Anterior cingulate cortex (tissue), 58 donors: ENCODE data around the gene RASA3.
A peak's percentile ranks its signal among the peaks of the same experiment; 100 is the strongest.
"Not testable (repeated sequence)": the region's sequence is repeated elsewhere in the genome, so short reads cannot be mapped to it uniquely, and the experiment has no call there.

ENCODE experiments used
- DNase-seq, 58 donors: peaks; one replicate each; lab custom pipeline; 2025; lab: John Stamatoyannopoulos, UW

The RASA3 gene

GRCh38 chr13:114132419-114133121 is at the start of gene RASA3:
RASA3 (minus strand) TSS chr13:114132623; CDS start chr13:114132489, 134 bp downstream.
- peak in 47 of 58 donors; percentile 33 to 80 (median 58) for DNase-seq

GRCh38 chr13:114179087-114179658 is 46.8 kb upstream of the RASA3 start, which contains the start of gene CFAP97D2:
CFAP97D2 (plus strand) TSS chr13:114179257; CDS start chr13:114179331, 74 bp downstream.
- peak in 4 of 58 donors; percentile 1 to 20 (median 4) for DNase-seq

GRCh38 chr13:114177245-114178010 is 45.0 kb upstream of the RASA3 start:
- no peak for DNase-seq

- not testable (repeated sequence) for DNase-seq
Observed at GRCh38 chr13:114176359-114176902, 44.0 kb upstream of the RASA3 start.

GRCh38 chr13:114174529-114174961 is 42.1 kb upstream of the RASA3 start:
- no peak for DNase-seq

- no peak for DNase-seq
Observed at GRCh38 chr13:114173745-114174144, 41.3 kb upstream of the RASA3 start.

GRCh38 chr13:114173272-114173671 is 40.8 kb upstream of the RASA3 start:
- DNase-seq, result no peak

- no peak for DNase-seq
Observed at GRCh38 chr13:114167885-114168284, 35.5 kb upstream of the RASA3 start.

GRCh38 chr13:114167426-114167825 is 35.0 kb upstream of the RASA3 start:
- DNase-seq, result peak in 1 of 58 donors; percentile 12

GRCh38 chr13:114166381-114167131 is 34.1 kb upstream of the RASA3 start:
- peak in 54 of 58 donors; percentile 19 to 91 (median 74) for DNase-seq

GRCh38 chr13:114164681-114165429 is 32.4 kb upstream of the RASA3 start:
- no peak for DNase-seq

- no peak for DNase-seq
Observed at GRCh38 chr13:114164053-114164452, 31.6 kb upstream of the RASA3 start.

GRCh38 chr13:114162533-114162922 is 30.1 kb upstream of the RASA3 start:
- no peak for DNase-seq

- peak in 5 of 58 donors; percentile 14 to 42 (median 20) for DNase-seq
Observed at GRCh38 chr13:114161644-114162532, 29.5 kb upstream of the RASA3 start.

GRCh38 chr13:114161028-114161556 is 28.7 kb upstream of the RASA3 start:
- no peak for DNase-seq

GRCh38 chr13:114158869-114159666 is 26.6 kb upstream of the RASA3 start:
- not testable (repeated sequence) for DNase-seq

- DNase-seq, result no peak
Observed at GRCh38 chr13:114157869-114158495, 25.6 kb upstream of the RASA3 start.
